Neural cell (in vitro differentiated cells): ENCODE measurements around the gene CMYA5. TPM values are rescaled to one million over a fixed set of nuclear protein-coding genes. Genes with fewer than 3 reads are reported as not detected.

Experiments
- H2AFZ ChIP-seq: fragments of 200-600, 300-800 bp; sonication (generic), shearing (Covaris generic); 2 replicates; pipeline ENCODE4 v1.6.0; 2014; ENCODE audit warnings: low read depth, mild to moderate bottlenecking, antibody characterized with exemption, low read length, moderate library complexity
- H3F3A ChIP-seq: fragments of 200-600 bp; shearing (Covaris generic); 2 replicates; pipeline ENCODE4 v1.6.1; 2016; ENCODE audit warnings: mild to moderate bottlenecking, moderate library complexity, mixed read lengths, antibody characterized with exemption, low read length; ENCODE audit not compliant: insufficient read depth, poor library complexity, severe bottlenecking
- H3K27ac ChIP-seq: fragments of 200-600, 300-800 bp; sonication (generic), shearing (Covaris generic); 2 replicates; pipeline ENCODE4 v1.5.1; 2014; ENCODE audit warnings: mild to moderate bottlenecking, low read length, moderate library complexity
- H3K27me3 ChIP-seq: fragments of 300-800, 200-600 bp; sonication (generic), shearing (Covaris generic); 2 replicates; pipeline ENCODE4 v1.6.0; 2014; ENCODE audit warnings: mild to moderate bottlenecking, low read depth, low read length, moderate library complexity; ENCODE audit not compliant: insufficient read depth
- H3K36me3 ChIP-seq: fragments of 300-800, 200-600 bp; sonication (generic), shearing (Covaris generic); 2 replicates; pipeline ENCODE4 v1.5.1; 2014; ENCODE audit warnings: mild to moderate bottlenecking, antibody characterized with exemption, low read length, moderate library complexity; ENCODE audit not compliant: insufficient read depth
- H3K4me2 ChIP-seq: fragments of 300-800, 200-600 bp; sonication (generic), shearing (Covaris generic); 2 replicates; pipeline ENCODE4 v1.6.0; 2014; ENCODE audit warnings: mild to moderate bottlenecking, low read length
- H3K4me3 ChIP-seq: fragments of 300-800, 200-600 bp; sonication (generic), shearing (Covaris generic); 2 replicates; pipeline ENCODE4 v1.5.1; 2014; ENCODE audit warnings: mild to moderate bottlenecking, low read length, moderate library complexity
- H3K79me2 ChIP-seq: fragments of 200-600 bp; shearing (Covaris generic); replicated peaks from 2 replicates; pipeline ENCODE4 v1.6.0; 2014; ENCODE audit warnings: mild to moderate bottlenecking, low read length, moderate library complexity; ENCODE audit not compliant: insufficient read depth
- H3K9ac ChIP-seq: fragments of 300-800, 200-600 bp; sonication (generic), shearing (Covaris generic); 2 replicates; pipeline ENCODE4 v1.6.1; 2016; ENCODE audit warnings: mild to moderate bottlenecking, low read length, mixed read lengths
- H3K9me2 ChIP-seq: fragments of 200-600 bp; shearing (Covaris generic); 2 replicates; pipeline ENCODE4 v1.6.1; 2016; ENCODE audit warnings: mild to moderate bottlenecking, low read length, mixed read lengths; ENCODE audit not compliant: insufficient read depth
- H3K9me3 ChIP-seq: fragments of 200-600, 300-800 bp; sonication (generic), shearing (Covaris generic); 2 replicates; pipeline ENCODE4 v1.6.1; 2016; ENCODE audit warnings: mild to moderate bottlenecking, mixed run types, low read length, moderate library complexity, mixed read lengths
- H4K20me1 ChIP-seq: fragments of 200-600 bp; shearing (Covaris generic); 2 replicates; pipeline ENCODE4 v1.6.1; 2016; ENCODE audit warnings: mild to moderate bottlenecking, mixed run types; ENCODE audit not compliant: insufficient read depth
- CTCF ChIP-seq: fragments of 450-650 bp; IDR thresholded peaks from 2 replicates; pipeline ENCODE4 v1.5.1; 2014; ENCODE audit warnings: antibody characterized with exemption, mild to moderate bottlenecking, moderate library complexity; ENCODE audit not compliant: poor library complexity, severe bottlenecking
- EP300 ChIP-seq: fragments of 450-650 bp; conservative IDR thresholded peaks from 2 replicates; pipeline ENCODE4 v1.6.1; 2014; ENCODE audit warnings: antibody characterized with exemption, mild to moderate bottlenecking, moderate library complexity; ENCODE audit not compliant: poor library complexity, severe bottlenecking
- EZH2 ChIP-seq: fragments of 200-600, 300-800 bp; shearing (Covaris generic), sonication (generic); IDR thresholded peaks from 2 replicates; pipeline ENCODE4 v1.6.1; 2014; ENCODE audit warnings: antibody characterized with exemption, low read length, borderline replicate concordance, mild to moderate bottlenecking; ENCODE audit not compliant: insufficient read depth, poor library complexity, severe bottlenecking
- MXI1 ChIP-seq: fragments of 450-650 bp; conservative IDR thresholded peaks from 2 replicates; pipeline ENCODE4 v1.6.1; 2014; ENCODE audit warnings: antibody characterized with exemption, mild to moderate bottlenecking; ENCODE audit not compliant: poor library complexity, severe bottlenecking
- POLR2AphosphoS5 ChIP-seq: IDR thresholded peaks from 2 replicates; pipeline ENCODE4 v1.6.1; 2012
- RAD21 ChIP-seq: fragments of 450-650 bp; conservative IDR thresholded peaks from 2 replicates; pipeline ENCODE4 v1.6.1; 2014; ENCODE audit warnings: antibody characterized with exemption, mild to moderate bottlenecking, moderate library complexity
- REST ChIP-seq: IDR thresholded peaks from 2 replicates; pipeline ENCODE4 v1.6.1; 2012; ENCODE audit warnings: borderline replicate concordance
- SMC3 ChIP-seq: fragments of 450-650 bp; conservative IDR thresholded peaks from 2 replicates; pipeline ENCODE4 v1.6.1; 2014; ENCODE audit warnings: antibody characterized with exemption, mild to moderate bottlenecking, moderate library complexity; ENCODE audit not compliant: poor library complexity
- TAF1 ChIP-seq: IDR thresholded peaks from 2 replicates; pipeline ENCODE4 v1.6.1; 2012; ENCODE audit warnings: low read depth
- polyA plus RNA-seq: library from polyadenylated mRNA; depleted of rRNA; stranded (reverse); fragments of >200 nt; gene quantifications from 2 replicates; pipeline ENCODE4 v1.2.3, GENCODE V29; 2014

CMYA5 gene
- polyA plus RNA-seq, 1 donor from 2014 or later: 0.30 TPM

GRCh38 chr5:79802406-79802805, 112.8 kb downstream of the CMYA5 start:
- Histone ChIP-seq H2AFZ (no peak overlapping the region), H3K79me2 (no peaks in the 10 kb centered on the region), H4K20me1 (no peaks in the 10 kb centered on the region), H3K4me3 (no peak overlapping the region), H3K27me3 (no peaks in the 10 kb centered on the region), H3K27ac (no peak overlapping the region), H3K9ac (no peak overlapping the region), H3K9me2 (no peaks in the 10 kb centered on the region), H3K36me3 (no peaks in the 10 kb centered on the region), H3K4me2 (no peak overlapping the region), H3K9me3 (no peaks in the 10 kb centered on the region), H3F3A (no peaks in the 10 kb centered on the region)
- TF ChIP-seq EP300 (no peak), RAD21 (no peak), REST (no peak), TAF1 (no peak), SMC3 (no peak), POLR2AphosphoS5 (no peak), EZH2 (no peak), CTCF (no peak), MXI1 (no peak)

GRCh38 chr5:79803007-79803406, 113.4 kb downstream of the CMYA5 start:
- H3K79me2 ChIP-seq: no peaks in the 10 kb centered on the region
- no peaks in the 10 kb centered on the region for H3K9me3 ChIP-seq
- H3K9me2 ChIP-seq: no peaks in the 10 kb centered on the region
- H4K20me1 ChIP-seq: no peaks in the 10 kb centered on the region
- no peak for TF ChIP-seq TAF1
- no peak for TF ChIP-seq POLR2AphosphoS5
- no peak for TF ChIP-seq MXI1
- no peak overlapping the region for H3K4me2 ChIP-seq
- no peaks in the 10 kb centered on the region for H3F3A ChIP-seq
- H3K9ac ChIP-seq: no peak overlapping the region
- H2AFZ ChIP-seq: no peak overlapping the region
- no peaks in the 10 kb centered on the region for H3K36me3 ChIP-seq
- H3K4me3 ChIP-seq: no peak overlapping the region
- H3K27me3 ChIP-seq: no peaks in the 10 kb centered on the region
- no peak overlapping the region for H3K27ac ChIP-seq

GRCh38 chr5:79806741-79807140, 117.1 kb downstream of the CMYA5 start:
- Histone ChIP-seq H3K36me3 (no peaks in the 10 kb centered on the region), H3K4me2 (no peak overlapping the region), H4K20me1 (no peaks in the 10 kb centered on the region), H3K9me2 (no peaks in the 10 kb centered on the region), H3K27ac (no peak overlapping the region), H3K9ac (no peak overlapping the region), H3K79me2 (no peaks in the 10 kb centered on the region), H3K27me3 (no peaks in the 10 kb centered on the region), H2AFZ (no peak overlapping the region), H3K9me3 (no peaks in the 10 kb centered on the region), H3K4me3 (no peak overlapping the region), H3F3A (no peaks in the 10 kb centered on the region)
- TF ChIP-seq SMC3 (no peak), POLR2AphosphoS5 (no peak), EZH2 (no peak), REST (no peak), TAF1 (no peak), MXI1 (no peak), CTCF (no peak), EP300 (no peak)
